HG03095 (cell line): ENCODE measurements around the gene GABRG3.

Source experiments
- ATAC-seq: cut with Tn5 transposase; IDR thresholded peaks from one replicate; pipeline ENCODE4 v1.9.1; 2021; ENCODE audit warnings: moderate library complexity; ENCODE audit not compliant: unreplicated experiment

GABRG3 gene

DNA sequence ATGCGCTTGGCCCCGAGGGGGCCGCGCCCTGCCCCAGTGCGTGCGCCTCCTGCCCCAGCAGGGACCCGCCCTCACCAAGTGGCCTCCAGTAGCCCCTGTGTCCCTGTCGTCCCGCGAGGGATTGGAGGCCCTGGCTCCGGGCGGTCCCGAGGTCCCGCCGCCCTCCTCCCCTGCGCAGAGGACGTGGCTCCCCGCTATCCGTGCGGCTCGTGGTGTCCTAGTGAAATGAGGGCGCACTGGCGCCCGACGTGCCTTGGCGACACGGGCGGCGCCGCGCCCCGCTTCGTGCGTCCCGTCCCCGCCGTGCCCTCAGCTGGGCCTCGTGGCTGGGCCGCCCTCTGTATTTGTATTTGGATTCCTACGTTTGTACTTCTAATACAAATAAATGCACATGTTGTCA is 570.6 kb downstream of the GABRG3 start:
- ATAC-seq, result no peak

DNA sequence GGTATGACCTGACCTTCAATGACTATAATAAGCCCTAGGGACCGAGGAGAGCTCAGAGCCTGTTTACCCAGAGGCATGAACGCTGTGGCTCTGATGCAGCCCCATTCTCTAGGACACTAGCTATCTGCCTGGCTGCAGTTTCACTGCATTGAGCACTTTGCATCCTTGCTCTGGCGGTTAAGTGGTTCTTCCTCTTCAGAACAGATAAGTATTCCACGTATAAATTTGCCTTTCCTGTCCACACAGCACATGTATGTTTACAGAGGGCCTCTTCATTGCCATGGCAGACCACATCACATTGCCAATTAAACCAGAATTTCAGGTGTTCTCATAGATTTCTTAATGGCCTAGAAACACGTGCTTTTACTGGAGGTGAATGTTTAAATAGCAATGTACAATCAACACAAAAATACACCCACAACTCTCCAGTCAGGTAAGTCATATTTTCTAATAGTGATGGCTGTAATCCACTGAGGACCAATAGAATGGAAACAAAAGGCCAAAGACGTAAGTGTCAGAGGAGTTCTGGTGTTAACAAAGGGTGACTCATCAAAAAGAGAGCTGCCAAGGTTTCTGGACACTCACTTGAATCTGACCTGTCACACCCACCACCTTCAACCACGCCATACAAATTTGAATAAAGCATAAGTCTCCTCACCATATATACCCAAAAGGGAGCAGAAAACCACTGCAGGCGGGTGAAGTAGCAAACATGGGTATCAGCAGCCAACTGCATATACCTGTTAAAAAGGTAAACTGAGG is 574.7 kb downstream of the GABRG3 start:
- no peak for ATAC-seq

DNA sequence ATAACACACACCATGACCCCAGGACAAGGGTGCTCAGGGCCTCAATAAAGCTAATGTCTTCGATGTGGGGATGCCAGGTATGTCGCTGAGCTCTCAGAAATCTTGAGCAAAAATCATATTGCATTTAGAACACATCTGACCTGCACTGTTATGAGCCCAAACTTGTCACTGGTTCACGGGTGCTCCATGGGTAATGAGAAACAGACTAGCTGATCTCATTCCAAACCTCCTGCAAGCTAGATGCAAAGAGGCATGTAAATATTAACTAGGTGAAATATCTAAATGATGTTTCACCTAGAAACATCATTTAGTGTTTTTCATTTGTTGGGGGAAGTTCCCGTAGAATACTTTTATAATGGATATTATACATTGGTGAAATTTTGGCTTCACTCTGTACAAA is 578.8 kb downstream of the GABRG3 start:
- ATAC-seq, result no peak

DNA sequence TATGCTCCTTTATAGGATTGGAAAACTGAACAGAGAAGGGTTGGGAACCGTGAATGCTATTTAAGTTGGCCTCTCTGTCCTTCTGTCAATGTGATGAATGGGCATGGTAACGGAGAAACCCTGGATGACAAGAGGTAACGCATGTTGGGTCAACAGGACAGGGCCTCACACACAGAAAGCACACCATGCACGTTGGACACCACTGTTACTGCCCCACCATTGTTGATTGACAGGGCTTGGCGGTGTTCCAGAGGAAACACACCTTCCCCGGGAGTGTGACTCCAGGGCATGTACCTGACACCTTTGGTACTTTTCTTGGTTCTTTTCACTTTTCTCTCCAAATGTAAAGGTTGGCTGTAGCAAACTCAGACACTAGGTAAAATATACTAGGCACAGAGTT is 579.7 kb downstream of the GABRG3 start:
- no peak for ATAC-seq

DNA sequence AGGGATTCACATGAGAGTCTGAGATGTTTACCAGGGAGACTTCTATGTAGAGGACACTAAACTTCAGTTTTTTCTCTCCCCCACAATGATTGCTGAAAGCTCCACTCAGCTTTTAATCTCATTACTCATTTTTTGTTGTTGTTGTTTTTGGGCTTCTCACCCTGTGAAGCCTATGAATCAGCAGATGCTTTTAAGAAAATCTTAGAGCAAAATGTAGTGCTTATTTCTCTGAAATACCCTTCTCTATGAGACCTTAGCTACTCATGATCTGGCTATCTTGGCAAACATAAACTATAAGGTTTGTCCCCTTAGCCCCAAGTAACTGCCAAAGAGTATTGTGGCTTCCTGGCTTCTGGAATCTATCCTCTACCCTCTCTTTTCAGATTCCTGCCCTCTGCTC is 590.8 kb downstream of the GABRG3 start:
- no peak for ATAC-seq

DNA sequence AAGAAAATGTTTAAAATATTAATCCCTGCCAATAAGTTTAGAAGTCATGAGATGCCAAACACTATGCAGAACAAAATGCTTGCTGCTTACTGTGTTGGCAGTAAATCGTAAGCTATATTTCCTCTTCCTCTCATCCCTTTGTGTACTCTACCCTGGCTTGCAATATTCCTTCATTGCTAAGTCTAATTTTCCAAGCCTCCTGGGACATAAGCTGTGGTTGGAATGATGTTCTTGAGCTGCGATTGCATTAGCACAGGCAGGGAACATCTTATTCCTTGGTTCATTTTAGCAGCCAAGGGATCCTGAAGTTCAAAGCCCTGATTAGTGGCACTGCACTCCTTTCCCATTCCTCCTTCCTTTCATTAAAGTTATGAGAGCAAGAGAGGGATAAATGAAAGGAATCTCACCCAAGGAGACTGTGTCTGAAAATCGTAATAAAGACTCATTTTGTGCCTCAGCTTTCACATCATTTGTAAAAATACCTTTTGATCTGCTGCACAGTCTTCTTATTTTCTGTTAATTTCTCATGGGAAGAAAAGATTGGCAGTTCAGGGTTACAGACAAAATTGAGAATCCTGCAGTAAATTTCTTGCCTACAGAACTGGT is 592.9 kb downstream of the GABRG3 start:
- no peak for ATAC-seq

DNA sequence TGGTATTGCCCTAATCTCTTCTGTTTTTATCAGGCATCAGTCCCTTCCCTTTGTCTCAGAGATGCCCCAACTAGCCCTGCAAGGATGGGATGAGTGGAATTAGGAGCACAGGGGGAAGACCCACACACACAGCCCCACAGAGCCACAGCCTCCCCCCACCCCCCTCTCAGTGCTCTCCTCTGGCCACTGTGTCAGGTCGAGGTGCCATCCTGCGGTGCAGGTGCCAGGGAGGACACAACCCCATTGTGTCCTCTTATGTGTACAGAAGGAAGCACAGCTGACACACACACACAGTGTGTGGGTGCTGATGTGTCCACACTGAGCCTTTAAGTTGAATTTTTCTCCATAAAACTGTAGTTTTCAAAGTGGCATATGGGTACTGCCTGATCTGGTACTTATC is 593.7 kb downstream of the GABRG3 start:
- no peak for ATAC-seq

DNA sequence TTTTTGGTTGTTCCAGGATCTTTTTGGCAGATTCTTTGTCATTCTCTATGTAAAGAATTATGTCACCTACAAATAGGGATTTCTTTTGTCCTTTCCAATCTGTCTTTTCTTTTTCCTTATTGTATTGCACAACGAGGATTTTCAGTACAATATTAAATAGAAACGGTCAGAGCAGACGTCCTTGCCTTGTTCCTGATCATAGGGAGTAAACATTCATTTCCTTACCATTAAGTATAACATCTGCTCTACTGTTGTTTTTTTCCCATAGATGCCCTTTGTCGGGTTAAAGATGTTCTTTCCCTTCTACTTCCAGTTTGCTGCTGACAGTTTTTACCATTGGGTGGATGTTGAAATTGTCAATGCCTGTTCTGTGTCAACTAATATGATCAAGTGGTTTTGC is 599.8 kb downstream of the GABRG3 start:
- ATAC-seq, result no peak

DNA sequence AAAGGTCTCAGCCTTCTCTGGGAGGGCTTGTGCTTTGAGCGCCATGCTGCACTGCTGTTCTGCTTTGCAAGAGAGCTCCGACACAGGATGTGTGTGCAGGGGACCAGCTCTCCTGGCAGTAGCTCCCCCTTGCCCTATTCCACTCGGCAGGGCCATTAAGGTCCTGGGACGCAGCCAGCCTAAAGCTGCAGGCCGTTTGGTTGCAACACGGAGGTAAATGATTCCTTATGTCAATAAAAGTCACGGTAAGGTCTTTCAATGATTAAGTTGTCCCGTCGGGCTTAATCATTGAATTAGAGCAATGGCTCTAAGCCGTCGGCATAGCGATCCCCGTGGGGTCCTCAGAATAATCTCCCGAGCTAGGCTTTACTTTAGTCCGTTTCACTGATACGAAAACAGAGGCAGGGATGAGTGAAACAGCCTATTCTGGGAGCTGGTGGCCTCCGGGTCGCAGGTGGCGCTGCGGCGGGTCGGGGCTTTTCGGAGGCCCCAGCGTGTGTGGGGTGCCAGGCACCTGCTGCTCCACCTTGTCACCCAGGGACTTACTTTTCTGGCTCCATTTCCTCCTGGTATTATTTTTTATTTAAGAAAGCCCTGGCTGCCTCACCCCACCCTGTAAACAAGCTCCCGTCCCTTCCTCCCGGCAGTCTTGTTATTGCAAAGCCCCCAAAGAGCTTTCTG is 603.0 kb downstream of the GABRG3 start:
- ATAC-seq, result no peak

DNA sequence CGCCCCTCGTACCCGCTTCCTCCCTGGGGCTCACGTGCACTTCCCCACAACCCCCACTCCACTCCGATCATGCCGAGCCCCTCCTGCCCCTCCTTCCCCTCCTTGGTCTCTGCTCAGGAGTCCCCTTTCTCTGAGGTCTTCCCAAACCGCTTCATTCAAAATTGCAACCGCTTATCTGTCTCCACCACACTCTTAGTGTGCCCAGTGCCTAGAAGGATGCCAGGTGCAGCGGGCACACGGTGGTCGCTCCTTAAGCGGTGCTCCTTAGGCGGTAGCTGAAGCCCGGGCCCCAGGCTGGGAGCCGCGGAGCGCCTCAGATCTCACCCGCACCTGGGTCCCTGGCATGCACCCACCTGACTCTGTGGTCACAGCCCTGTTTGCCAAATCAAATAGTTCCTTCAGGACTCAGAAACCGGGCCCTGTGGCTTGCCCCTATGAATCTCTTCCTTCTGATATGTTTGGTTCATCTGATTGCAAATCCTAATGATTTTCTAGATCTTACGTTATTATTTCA is 603.6 kb downstream of the GABRG3 start:
- ATAC-seq, result no peak

DNA sequence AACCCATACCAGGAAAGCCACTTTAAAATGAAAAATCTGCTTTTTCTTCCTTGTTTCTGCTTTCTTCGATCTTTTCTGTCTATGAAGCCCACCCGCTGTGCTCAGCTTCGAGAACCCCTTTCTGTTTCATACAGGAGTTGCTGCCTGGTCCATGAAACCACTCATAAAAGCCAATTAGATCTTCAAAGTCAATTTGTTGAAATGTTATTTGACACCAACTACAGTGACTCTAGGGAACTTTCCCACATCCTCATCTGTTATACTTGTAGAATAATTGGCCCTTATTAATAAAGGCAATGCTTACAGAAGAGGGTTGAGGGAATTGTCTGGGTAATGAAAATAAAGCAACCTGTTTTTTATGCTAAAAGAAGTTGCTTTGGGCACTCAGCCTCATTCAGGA is 604.5 kb downstream of the GABRG3 start:
- no peak for ATAC-seq

DNA sequence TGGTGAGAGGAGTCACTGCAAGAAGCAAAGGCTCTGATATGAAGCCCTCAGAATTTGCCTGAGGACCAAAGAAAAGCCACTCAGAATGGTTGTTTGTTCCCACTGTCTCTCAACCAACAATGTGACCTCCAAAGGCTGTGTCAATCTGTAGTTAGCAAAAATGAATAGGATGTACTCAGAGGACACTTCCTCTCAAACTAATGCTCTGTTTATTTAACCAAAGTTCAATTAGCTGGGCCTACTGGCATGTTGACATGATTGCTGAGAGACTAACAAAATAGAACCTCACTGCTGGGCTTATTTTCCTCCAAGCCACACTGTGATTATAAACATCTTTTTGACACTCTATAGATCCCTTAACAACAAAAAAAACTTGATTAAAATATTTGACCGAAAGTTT is 605.6 kb downstream of the GABRG3 start:
- no peak for ATAC-seq

DNA sequence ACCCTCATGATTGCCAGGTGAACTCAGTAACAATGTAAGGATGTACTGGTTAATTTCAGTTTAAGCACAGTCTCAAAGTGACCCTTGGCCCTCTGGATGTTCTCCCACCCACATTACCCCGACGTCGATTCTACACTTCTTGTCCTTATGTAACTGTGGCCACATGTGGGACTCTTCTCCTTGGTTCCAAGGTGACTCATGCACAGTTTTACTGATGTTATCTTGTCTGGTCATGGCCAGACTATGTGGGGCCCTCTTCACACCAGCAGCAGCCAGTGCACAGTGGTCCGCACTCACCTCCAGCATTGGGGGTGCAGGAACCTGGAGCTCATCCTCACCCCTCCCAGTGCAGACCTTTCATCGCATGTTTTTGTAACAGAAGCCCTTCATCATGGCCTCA is 608.8 kb downstream of the GABRG3 start:
- ATAC-seq, result no peak

DNA sequence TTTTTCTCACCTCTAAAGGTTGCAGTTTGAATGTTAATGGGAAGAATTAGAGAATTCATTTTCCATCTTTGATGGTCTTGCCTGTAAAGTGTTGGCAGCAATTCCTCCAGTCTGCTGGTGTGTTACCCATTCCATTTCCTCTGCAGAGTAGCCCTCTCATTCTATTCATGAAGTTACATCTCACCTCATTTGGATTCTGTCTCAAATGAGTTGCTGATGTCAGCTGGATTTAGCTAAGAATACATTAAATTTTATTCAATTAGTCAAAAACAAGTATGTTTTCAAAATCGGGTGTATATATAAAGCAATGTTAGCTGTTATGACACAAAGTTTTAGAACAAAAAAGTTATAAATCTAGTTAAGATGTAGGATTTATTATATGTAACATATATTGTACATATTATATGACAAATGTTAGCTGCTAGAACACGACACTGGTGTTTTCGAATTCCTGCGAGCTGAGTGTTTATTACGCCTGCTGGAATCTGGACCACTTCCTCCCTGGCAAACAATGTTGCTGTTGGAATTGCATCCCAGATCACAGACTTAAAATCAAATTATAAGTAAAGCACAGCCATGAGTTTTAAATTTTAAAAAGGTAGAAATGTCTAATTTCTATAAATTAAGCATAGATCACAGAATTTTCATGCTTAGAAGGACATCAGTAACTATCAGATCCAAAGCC is 611.9 kb downstream of the GABRG3 start:
- no peak for ATAC-seq

DNA sequence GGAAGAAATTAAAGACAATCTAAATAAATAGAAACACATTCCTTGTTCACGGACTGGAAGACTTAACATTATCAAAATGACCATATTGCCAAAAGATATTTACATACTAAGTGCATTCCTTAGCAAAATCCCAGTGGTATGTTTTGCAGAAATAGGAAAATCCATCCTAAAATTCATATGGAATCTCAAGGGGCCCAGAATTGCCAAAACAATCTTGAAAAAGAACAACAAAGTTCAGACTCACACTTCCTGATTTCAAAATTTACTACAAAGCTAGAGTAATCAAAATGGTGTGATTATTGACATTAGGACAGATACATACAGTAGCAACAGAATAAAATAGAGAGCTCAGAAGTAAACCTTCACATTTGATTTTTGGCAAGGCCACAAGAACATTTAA is 612.7 kb downstream of the GABRG3 start:
- no peak for ATAC-seq

DNA sequence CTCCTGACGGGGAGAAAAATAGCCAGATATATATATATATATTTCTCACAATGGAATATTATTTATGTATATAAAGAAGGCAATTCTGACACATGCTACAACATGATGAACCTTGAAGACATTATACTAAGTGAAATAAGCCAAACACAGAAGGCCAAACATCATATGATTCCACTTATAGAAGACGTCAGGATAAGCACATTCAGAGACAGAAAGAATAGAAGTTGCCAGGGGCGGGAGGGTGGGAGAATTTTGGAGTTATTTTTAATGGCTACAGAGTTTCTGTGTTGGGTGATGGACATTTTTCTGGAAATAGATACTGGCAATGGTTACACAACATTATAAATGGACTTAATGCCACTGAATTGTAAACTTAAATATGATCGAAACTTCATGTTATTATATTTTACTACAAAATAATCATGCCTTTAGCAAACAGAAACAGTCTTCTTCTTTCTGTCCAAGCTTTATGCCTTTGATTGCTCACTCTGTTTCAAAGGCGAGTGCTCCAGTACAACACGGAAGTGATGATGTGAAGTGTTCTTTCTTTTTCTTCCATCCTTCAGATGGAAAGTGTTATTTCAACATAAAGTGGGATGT is 614.2 kb downstream of the GABRG3 start:
- no peak for ATAC-seq

DNA sequence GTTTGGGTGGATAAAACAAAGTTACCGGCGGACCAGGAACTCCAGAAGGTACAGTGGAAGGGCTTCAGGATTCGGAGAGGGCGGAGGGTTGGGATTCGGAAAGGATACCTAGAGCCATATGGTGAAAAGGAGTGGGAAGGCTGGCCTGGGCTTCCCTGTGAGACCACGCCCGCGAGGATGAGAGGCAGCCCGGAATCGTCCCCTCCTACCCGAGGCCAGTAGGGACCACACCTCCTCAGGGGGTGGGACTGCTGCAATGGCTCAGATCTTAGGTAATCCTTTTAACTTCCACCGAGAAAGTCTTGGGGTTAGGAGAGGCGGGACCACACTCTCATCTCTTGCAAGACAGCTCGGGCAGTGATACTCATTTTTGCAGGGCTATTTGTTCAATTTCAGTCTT is 616.8 kb downstream of the GABRG3 start:
- ATAC-seq, result no peak

DNA sequence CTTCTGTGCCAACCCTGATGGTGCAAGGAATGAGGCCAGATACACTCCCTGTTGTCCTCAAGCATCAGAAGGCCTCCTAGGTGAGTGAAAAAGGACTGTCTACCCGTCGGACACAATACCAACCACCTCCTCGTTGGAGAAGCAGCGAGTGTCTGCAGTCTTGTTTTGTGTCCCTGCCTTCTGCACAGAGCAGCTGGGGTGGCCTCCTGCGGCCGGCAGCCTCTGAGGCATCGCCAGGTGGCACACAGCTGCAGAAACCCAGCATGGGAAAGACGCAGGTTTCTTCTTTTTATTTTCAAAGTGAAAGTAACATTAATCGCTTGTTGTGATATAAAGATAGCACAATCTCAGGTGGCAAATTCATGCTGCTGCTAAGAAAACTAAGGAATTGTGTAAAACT is 618.3 kb downstream of the GABRG3 start:
- ATAC-seq, result no peak

DNA sequence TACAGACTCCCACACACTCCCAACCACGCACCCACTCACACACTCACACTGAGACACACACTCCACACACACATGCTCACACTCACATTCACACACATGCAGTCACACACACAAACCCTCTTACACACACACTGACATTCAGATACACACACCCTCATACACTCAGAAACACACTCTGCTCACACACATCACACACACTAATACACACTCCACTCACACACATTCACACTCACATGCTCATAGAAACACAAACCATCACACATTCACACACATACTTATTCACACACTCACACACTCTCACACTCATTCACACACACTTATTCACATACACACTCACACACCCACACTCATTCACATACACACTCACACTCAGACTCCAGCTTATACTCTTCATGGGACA is 618.8 kb downstream of the GABRG3 start:
- ATAC-seq, result no peak
